GM21447 (cell line): ENCODE data around the gene ZFYVE28.
"Not testable (repeated sequence)": the region's sequence is repeated elsewhere in the genome, so short reads cannot be mapped to it uniquely, and the experiment has no call there.

Source experiments
- ATAC-seq: cut with Tn5 transposase; IDR thresholded peaks from one replicate; pipeline ENCODE4 v1.9.1; 2021; ENCODE audit not compliant: unreplicated experiment

Gene ZFYVE28

DNA sequence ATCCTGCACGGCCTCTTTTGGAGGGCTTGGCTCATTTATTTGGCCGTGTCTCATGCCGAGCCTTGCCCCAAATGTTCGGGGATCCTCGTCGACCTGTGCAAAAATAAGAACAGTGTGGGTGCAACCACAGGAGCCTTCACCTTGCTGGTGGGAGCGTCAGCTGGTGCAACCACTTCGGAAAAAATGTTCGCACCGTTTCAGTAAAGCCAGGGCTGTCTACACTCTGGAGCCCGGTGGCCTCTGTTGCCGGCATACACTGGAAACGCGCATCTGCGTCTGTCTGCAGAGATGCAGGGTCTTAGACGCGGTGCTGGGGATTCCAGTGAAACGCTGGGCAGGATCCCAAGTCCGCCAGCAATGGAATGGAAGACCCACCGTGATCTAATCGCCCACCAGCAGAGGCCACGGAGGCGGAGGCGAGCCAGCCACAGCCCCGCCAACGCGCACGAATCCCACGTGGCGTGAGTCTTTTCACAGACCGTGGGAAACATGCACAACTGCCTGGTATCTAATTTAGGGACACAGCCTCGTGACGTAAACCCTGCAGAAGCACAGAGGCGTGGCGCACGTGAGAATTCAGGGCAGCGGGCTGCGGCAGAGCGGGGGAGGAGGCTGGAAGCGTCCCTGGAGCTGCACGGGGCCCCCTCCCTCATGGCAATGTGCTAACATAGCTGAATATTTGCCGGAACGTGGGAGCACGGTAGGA lies 142.7 kb downstream of the ZFYVE28 start:
- no peak for ATAC-seq

GRCh38 chr4:2275044-2275397 lies 143.4 kb downstream of the ZFYVE28 start:
- not testable (repeated sequence) for ATAC-seq

DNA sequence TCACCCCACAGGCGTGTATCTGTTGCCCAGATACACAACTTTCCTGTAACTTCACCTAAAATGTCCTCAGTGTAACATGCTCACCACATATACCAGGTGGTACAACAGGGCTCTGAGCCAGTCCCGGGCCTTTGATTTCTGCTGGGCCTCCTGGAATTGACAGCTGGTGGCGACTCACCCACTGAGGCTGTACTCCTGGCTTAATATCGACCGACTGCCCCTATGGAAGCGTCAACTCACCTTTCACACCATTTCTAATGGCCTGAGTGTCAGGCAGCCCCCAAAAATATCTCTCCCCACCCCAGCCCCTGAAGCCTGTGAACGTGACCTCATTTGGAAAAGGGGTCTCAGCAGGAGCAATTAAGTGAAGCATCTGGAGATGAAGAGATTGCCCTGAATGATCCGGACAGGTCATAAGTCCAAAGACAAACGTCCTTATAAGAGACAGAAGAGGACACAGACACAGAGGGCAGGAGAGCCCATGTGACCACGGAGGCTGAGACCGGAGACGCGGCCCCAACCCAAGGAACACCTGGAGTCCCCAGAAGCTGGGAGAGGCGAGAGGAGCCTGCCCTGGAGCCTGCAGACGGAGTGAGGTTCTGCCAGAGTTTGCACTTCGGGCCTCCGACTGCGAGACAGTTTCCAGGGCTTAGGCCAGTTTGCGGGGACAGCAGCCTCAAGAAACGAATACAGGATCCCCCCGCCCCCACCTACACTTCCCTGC lies 144.0 kb downstream of the ZFYVE28 start:
- no peak for ATAC-seq

DNA sequence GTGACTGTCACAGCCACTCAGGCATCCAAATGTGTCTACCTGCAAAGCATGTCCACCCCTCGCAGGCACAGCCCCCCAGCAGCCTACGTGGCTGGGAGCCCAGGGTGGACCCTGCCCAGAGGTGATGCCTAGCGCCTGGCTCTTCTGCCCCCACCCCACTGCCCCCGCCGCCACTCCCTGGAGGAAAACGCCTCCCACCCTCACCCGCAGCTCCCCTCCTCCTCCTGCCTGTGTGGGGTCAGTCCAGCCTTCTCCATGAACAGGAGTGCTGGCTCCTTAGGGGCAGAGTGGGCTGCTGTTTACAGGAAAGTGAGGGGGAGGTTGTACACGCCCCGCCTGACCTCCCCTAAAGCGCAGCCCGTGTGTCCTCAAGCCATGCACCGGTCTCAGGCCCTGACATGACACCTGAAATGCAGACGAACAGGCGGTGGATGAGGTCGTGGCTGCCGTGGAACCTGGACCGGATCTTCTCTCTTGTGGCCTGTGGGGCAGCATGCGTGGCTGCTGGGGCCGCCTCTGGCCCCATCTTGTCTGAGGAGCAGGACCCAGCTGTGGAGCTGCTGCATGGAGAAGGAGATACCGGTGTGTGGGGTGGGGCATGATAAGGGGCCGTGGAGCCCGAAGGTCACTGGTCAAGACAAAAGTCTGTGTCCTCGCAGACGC lies 144.7 kb downstream of the ZFYVE28 start:
- ATAC-seq: no peak

DNA sequence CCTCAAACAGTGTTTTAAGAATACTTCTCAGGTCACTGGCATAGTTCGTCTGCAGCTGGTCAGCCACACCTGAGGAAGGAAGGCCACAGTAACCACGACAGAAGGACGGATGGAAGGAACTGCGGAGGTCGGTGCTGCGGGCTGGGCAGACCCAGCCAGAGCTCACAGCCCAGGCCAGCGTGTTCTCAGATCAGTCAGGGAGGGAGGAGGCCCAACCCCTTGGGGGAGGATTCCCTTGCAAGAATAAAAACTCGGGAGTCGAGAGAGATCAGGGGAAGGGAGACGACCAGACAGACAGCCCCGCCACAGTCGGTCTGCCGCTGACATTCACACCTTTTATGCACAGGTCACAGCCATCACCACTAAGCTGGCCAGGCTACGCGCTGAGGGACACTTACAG lies 145.2 kb downstream of the ZFYVE28 start:
- no peak for ATAC-seq

- ATAC-seq: no peak
These were observed 145.7 kb downstream of the ZFYVE28 start for GRCh38 chr4:2272828-2273120.

- ATAC-seq: no peak
These were observed 146.2 kb downstream of the ZFYVE28 start for GRCh38 chr4:2272026-2272827.

GRCh38 chr4:2271279-2272025 lies 147.0 kb downstream of the ZFYVE28 start:
- no peak for ATAC-seq

- no peak for ATAC-seq
These were observed 147.9 kb downstream of the ZFYVE28 start for GRCh38 chr4:2270341-2271165.

GRCh38 chr4:2269618-2270163 lies 148.8 kb downstream of the ZFYVE28 start:
- ATAC-seq: no peak

DNA sequence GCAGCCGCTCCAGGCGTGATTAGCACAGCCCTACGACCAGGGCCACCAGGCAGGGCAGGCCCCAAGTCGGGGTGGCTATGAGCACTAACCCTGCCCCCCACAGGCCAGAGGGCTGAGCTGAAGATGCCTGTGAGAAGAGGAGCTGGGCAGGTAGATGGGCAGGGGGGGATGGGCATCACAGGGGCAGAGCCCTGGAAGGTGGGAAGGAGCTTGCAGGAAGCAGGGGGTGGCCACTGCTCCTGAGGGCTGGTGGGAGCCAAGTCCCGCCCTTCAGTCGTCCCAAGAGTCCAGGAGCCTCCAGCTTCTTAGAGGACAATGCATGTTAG lies 149.3 kb downstream of the ZFYVE28 start:
- ATAC-seq: no peak

- no peak for ATAC-seq
These were observed 149.9 kb downstream of the ZFYVE28 start for GRCh38 chr4:2268357-2269205.

GRCh38 chr4:2267841-2268240 lies 150.6 kb downstream of the ZFYVE28 start:
- ATAC-seq: no peak

- ATAC-seq: no peak
These were observed 151.1 kb downstream of the ZFYVE28 start for GRCh38 chr4:2267320-2267811.

DNA sequence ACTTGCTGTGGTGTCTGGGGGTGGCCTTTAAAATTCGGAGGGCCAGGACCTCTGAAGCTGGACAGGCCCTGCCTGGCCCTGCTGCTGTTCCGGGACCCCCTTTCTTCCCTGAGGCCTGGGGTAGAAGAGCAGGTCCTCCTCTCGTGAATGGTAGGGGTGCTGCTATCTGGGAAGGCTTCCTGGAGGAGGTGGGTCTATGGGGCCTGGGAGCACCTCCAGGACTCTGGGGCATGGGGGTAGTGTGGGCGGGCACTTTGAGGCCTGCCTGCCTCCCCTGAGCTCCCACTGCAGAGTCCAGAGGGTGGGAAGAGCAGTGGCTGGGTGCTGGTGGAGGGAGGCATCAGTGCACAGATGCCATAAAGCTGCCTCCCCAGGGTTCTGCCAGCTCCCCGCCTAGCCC lies 151.6 kb downstream of the ZFYVE28 start:
- no peak for ATAC-seq

DNA sequence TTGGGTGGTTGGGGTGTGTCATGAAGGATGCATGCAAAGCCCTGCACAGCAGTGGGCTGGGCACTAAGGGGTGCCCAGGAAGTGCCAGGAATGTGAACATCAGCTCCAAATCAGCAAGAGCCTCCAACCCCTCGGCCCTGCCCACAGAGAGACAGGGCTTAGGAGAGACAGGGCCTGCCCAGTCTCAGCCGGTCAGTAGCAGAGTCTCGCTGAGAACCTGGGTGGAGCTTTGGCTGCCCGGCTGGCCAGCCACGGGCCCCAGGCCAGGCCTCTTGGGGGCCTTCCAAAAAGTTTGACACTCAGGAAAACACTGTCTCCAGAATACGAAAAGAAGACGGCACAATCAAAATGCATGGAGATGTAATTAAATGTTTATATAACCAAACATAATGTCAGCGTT lies 152.3 kb downstream of the ZFYVE28 start:
- ATAC-seq: no peak

GRCh38 chr4:2265113-2266110 lies 153.0 kb downstream of the ZFYVE28 start:
- no peak for ATAC-seq
